GM13976 (cell line): ENCODE measurements around the gene MEF2B.

Experiments used
- DNase-seq: peaks from one replicate; pipeline ENCODE4 v3.0.0; 2012; ENCODE audit warnings: low spot score
- in situ Hi-C: fragments of 300-500 bp; cut with MboI; formaldehyde crosslinking; loops from one replicate; pipeline ENCODE4 v1.12.0; 2022; ENCODE audit warnings: low sequenced_read_pairs, mixed read lengths, inconsistent platforms; ENCODE audit not compliant: unreplicated experiment
- TF ChIP-seq, protein P1 (sequence below): IDR thresholded peaks from 2 replicates; pipeline ENCODE4 v1.5.1; 2012; ENCODE audit warnings: borderline replicate concordance, mild to moderate bottlenecking; ENCODE audit not compliant: insufficient read depth; ENCODE audit errors: extremely low read depth, missing control alignments, control extremely low read depth

MEF2B gene

DNA sequence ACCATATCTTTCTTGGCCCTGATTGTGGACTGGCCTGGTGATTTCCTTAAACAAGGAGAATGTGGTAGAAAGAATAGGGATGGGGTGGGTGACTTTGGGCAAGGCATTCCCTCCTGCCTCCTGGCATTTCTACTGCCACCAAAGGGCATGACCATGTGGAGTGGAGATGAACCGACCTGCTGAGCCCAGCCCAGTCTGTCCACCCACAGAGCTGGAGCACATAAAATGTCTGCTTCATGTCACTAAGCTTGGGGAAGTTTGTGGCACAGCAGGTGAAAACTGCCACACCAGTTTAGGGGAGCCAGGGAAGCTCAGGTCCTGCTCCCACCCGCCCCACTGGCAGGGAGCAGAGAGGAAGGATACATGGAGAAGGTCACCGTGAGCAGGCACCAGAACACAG lies 38.1 kb downstream of the MEF2B start:
- no peak for DNase-seq
- TF ChIP-seq, protein P1, sequence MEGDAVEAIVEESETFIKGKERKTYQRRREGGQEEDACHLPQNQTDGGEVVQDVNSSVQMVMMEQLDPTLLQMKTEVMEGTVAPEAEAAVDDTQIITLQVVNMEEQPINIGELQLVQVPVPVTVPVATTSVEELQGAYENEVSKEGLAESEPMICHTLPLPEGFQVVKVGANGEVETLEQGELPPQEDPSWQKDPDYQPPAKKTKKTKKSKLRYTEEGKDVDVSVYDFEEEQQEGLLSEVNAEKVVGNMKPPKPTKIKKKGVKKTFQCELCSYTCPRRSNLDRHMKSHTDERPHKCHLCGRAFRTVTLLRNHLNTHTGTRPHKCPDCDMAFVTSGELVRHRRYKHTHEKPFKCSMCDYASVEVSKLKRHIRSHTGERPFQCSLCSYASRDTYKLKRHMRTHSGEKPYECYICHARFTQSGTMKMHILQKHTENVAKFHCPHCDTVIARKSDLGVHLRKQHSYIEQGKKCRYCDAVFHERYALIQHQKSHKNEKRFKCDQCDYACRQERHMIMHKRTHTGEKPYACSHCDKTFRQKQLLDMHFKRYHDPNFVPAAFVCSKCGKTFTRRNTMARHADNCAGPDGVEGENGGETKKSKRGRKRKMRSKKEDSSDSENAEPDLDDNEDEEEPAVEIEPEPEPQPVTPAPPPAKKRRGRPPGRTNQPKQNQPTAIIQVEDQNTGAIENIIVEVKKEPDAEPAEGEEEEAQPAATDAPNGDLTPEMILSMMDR, result no peak
- in situ Hi-C loops, result no loop called here

DNA sequence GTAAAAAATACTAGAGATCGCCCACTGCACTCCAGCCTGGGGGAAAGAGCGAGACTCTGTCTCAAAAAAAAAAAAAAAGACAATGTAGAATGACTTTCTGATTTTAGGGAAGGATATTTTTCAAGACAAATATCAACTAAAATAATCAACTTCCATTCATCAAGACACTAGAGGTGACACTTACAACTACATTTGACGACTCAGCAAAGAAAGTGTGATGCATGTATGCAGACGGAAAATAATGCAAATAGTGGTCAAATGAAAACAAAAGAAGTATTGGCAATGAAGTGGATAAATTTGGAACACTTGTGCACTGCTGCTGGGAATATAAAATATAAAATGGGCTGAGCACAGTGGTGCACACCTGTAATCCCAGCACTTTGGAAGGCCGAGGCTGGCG lies 44.0 kb downstream of the MEF2B start:
- DNase-seq, result no peak
- in situ Hi-C loops, result no loop called here
- TF ChIP-seq, protein P1, result no peak

DNA sequence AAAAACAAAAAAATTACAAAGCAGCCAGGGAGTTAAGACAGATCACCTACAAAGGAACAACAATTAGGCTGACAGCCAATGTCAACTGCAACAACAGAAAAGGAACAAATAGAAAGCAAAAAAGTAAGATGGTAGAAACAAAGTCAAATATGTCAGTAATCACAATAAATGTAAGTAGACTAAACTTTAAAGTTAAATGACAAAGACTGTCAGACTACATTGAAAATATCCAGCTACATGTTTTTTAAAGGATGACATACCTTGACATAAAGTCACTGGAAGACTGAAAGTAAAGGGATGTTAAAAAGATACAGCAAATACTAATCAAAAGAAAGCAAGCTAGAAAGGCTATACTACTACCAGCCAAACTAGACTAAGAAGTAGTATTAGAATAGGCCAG lies 46.7 kb downstream of the MEF2B start:
- in situ Hi-C loops, result no loop called here
- TF ChIP-seq, protein P1, result no peak
- no peak for DNase-seq

- in situ Hi-C loops, result no loop called here
- DNase-seq, result no peak
- TF ChIP-seq, protein P1, result no peak
Observed at GRCh38 chr19:19122902-19123301, 47.2 kb downstream of the MEF2B start.

DNA sequence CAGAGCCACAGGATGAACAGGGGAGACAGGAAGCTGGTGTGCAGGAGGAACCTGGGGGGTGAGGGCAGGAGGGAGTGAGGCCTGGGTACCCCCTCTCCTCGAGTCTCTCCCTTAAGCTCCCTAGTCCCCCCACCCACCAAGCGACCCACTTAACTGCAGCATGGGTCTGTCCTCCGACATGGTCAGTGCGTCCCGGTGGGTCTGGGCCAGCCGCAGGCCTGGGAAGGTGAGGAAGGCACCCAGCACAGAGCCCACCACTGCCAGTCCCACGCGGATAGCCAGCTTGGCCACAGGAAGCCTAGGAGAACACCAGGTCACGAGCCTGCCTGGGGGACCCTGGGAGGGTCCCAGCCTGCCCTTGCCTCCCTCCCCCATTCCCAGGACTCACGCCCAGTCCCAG lies 48.7 kb downstream of the MEF2B start:
- TF ChIP-seq, protein P1, result no peak
- DNase-seq, result no peak
- in situ Hi-C loops, result no loop called here

DNA sequence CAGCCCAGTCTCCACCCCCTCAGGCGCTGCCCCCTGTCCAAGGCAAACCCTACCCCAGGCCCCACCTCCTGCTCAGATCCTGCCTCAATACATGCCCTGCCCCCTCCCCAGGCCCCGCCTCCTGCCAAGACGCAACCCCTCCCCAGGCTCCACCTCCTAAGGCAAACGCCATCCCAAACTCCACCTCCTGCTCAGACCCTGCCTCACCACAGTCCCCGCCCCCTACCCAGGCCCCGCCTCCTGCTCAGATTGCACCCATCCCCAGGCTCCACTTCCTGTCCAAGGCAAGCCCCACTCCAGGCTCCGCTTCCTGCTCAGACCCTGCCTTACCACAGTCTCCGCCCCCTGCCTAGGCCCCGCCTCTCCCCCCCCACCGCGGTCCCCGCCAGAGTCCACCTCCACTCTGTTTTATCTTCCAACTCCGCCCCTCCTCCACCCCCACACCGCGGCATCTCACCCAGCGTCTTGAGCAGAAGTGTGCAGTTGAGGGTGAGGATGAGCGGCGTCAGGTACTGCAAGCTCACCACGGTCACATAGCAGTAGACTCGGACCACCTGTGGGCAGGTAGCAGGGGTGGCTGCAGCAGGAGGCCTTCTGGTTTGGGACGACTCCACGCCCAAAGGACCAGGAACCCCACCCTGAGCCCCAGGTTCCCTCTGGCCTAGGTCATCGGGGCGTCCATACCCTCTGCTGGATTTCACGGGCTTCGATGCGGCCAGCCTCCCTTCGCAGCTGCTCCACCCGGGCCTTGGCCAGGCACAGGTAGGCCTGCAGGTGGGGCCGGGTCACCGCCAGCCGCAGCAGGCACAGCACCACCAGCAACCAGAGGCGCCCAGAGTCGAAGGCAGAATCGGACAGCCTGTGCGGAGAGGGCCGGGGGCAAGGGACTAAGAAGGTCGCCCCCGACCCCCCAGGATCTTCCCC lies 49.5 kb downstream of the MEF2B start:
- TF ChIP-seq, protein P1, result no peak
- no peak for DNase-seq

More for the DNA sequence above, 49.5 kb downstream of the MEF2B start:
- in situ Hi-C loops, result no loop called here
